ENCODE results near the gene RDM1.

- TF ChIP-seq EP300 (IDR thresholded peaks at IDR 0.05), result no peak
- TF ChIP-seq, protein P1, sequence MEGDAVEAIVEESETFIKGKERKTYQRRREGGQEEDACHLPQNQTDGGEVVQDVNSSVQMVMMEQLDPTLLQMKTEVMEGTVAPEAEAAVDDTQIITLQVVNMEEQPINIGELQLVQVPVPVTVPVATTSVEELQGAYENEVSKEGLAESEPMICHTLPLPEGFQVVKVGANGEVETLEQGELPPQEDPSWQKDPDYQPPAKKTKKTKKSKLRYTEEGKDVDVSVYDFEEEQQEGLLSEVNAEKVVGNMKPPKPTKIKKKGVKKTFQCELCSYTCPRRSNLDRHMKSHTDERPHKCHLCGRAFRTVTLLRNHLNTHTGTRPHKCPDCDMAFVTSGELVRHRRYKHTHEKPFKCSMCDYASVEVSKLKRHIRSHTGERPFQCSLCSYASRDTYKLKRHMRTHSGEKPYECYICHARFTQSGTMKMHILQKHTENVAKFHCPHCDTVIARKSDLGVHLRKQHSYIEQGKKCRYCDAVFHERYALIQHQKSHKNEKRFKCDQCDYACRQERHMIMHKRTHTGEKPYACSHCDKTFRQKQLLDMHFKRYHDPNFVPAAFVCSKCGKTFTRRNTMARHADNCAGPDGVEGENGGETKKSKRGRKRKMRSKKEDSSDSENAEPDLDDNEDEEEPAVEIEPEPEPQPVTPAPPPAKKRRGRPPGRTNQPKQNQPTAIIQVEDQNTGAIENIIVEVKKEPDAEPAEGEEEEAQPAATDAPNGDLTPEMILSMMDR (IDR thresholded peaks at IDR 0.05), result no peak
Measured at GRCh38 chr17:35900708-35901480, 29.7 kb downstream of the RDM1 start.
